A673 (cell line): ENCODE results near the gene CRYBG3. TPM values are rescaled to one million over a fixed set of nuclear protein-coding genes. Genes with fewer than 3 reads are reported as not detected.

Source experiments
- BruUV-seq: library from RNA; stranded (reverse); fragments of 400-500 nt; replicated peaks from 2 replicates; lab custom pipeline; 2021; lab: Mats Ljungman, UMichigan
- CTCF ChIA-PET: fragments of 300-600 bp; sonication (Branson Sonifier 250); formaldehyde crosslinking; loops from one replicate; lab custom pipeline; 2022; ENCODE audit warnings: antibody characterized with exemption; lab: Charles Lee
- POLR2A ChIA-PET: fragments of 300-600 bp; sonication (Branson Sonifier 250); formaldehyde crosslinking; loops from one replicate; lab custom pipeline; 2022; ENCODE audit warnings: antibody characterized with exemption; ENCODE audit not compliant: low non-redundant PET; lab: Charles Lee
- DNase-seq: peaks from one replicate; pipeline ENCODE4 v3.0.0-alpha.2; 2015; ENCODE audit warnings: low spot score
- H3K27ac ChIP-seq: fragments of 200-600 bp; sonication (generic); 2 replicates; pipeline ENCODE4 v1.5.1; 2016; ENCODE audit warnings: mixed run types, low read depth, mild to moderate bottlenecking, mixed read lengths, antibody characterized with exemption, low read length; ENCODE audit not compliant: poor library complexity, severe bottlenecking
- H3K27me3 ChIP-seq: fragments of 200-600 bp; sonication (generic); replicated peaks from 2 replicates; pipeline ENCODE4 v1.6.1; 2017; ENCODE audit warnings: mixed run types, low read depth, mild to moderate bottlenecking, mixed read lengths, antibody characterized with exemption, low read length; ENCODE audit not compliant: insufficient read depth, poor library complexity
- H3K36me3 ChIP-seq: fragments of 200-600 bp; sonication (generic); 2 replicates; pipeline ENCODE4 v1.6.1; 2016; ENCODE audit warnings: mixed run types, mild to moderate bottlenecking, mixed read lengths, antibody characterized with exemption, low read length; ENCODE audit not compliant: insufficient read depth, poor library complexity, severe bottlenecking
- H3K4me1 ChIP-seq: fragments of 200-600 bp; sonication (generic); 2 replicates; pipeline ENCODE4 v1.6.1; 2017; ENCODE audit warnings: mixed run types, mild to moderate bottlenecking, mixed read lengths, antibody characterized with exemption, low read length; ENCODE audit not compliant: insufficient read depth, poor library complexity, severe bottlenecking
- H3K4me3 ChIP-seq: fragments of 200-600 bp; sonication (generic); 2 replicates; pipeline ENCODE4 v1.5.1; 2016; ENCODE audit warnings: low read depth, mixed run types, mild to moderate bottlenecking, mixed read lengths, low read length; ENCODE audit not compliant: poor library complexity, severe bottlenecking
- H3K9me3 ChIP-seq: fragments of 200-600 bp; sonication (generic); 2 replicates; pipeline ENCODE4 v1.6.1; 2016; ENCODE audit warnings: mixed run types, low read depth, mild to moderate bottlenecking, mixed read lengths, antibody characterized with exemption, low read length; ENCODE audit not compliant: poor library complexity, severe bottlenecking
- EZH2 ChIP-seq: fragments of 200-600 bp; sonication (generic); IDR thresholded peaks from 2 replicates; pipeline ENCODE4 v1.6.1; 2017; ENCODE audit warnings: borderline replicate concordance, low read depth, mild to moderate bottlenecking, mixed read lengths, antibody characterized with exemption, low read length; ENCODE audit not compliant: poor library complexity, severe bottlenecking
- intact Hi-C: fragments of 100-400 bp; cut with micrococcal nuclease; formaldehyde crosslinking; loops from one replicate; pipeline ENCODE4 v1.10.0; 2022; ENCODE audit not compliant: unreplicated experiment
- total RNA-seq: library from RNA; stranded (reverse); gene quantifications from 2 replicates; pipeline ENCODE4 v1.2.3, GENCODE V29; 2021
- TF ChIP-seq, protein P1 (sequence below): fragments of 300-800, 200-600 bp; sonication (generic); conservative IDR thresholded peaks from 2 replicates; pipeline ENCODE4 v1.5.1; 2017; ENCODE audit warnings: low read depth, mild to moderate bottlenecking, antibody characterized with exemption, low read length, moderate library complexity, mixed read lengths

Gene CRYBG3
- total RNA-seq, 1 experiment from 2014 or later: 8.6 TPM

DNA sequence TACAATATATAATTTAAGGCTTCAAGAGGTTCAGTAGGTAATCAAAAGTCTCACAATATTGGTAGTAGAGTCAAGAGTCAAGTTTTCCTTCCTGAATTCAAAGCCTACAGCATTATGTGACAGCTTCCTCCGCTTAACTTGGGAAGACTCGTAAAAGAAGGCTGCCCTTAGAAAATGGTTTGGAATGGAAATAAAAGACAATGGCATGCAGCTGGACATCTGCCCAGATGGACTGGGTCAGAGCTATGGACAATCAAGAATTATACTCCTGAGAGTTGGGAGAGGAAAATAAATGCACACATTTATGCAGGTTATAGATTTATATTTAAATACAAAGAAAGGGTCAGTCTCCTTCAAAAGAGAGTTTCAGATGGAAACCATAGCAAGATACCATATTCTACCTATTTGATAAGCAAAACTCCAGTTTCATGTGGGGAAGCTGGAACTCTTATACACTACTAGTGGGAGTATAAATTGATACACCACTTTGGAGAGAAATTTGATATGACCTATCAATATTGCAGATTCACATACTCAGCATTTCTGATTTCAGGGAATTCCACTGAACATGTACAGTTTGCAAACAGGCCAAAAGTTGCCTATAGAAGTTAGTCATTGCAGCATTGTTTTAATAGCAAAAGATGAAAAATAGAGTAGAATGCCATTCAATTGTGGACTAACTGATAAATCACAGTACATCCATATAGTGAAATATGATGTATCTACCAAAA is 6.1 kb downstream of the CRYBG3 start:
- ChIA-PET POLR2A (no interaction called here), CTCF (no interaction called here)
- Histone ChIP-seq H3K27ac (no peak overlapping the region), H3K9me3 (no peaks in the 10 kb centered on the region), H3K27me3 (peaks cover 4% of the 10 kb centered on the region), H3K36me3 (no peaks in the 10 kb centered on the region), H3K4me3 (no peak overlapping the region), H3K4me1 (peaks cover 7% of the 10 kb centered on the region)
- intact Hi-C loops: no loop called here
- no peak for DNase-seq
- TF ChIP-seq, protein P1, sequence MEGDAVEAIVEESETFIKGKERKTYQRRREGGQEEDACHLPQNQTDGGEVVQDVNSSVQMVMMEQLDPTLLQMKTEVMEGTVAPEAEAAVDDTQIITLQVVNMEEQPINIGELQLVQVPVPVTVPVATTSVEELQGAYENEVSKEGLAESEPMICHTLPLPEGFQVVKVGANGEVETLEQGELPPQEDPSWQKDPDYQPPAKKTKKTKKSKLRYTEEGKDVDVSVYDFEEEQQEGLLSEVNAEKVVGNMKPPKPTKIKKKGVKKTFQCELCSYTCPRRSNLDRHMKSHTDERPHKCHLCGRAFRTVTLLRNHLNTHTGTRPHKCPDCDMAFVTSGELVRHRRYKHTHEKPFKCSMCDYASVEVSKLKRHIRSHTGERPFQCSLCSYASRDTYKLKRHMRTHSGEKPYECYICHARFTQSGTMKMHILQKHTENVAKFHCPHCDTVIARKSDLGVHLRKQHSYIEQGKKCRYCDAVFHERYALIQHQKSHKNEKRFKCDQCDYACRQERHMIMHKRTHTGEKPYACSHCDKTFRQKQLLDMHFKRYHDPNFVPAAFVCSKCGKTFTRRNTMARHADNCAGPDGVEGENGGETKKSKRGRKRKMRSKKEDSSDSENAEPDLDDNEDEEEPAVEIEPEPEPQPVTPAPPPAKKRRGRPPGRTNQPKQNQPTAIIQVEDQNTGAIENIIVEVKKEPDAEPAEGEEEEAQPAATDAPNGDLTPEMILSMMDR: no peak
- no peak for TF ChIP-seq EZH2
- BruUV-seq: no TSS peak

DNA sequence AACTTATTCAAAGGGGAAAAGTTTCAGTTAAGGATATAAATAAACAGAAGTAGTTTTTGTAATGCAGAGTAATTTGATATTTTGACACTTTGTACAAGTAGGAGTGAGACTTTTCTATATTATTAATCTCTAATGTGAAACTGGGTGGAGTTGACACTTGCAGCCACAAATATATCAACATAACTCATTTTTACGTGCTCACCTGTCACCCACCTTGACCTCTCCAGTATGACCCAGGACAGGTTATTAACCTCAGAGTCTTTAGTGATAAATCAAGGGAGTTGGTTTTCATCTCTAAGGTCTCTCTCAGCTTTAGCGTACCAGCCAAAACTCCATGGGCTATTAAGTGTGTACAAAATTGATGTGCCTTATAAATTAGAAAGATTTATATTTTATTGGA is 7.4 kb downstream of the CRYBG3 start:
- Histone ChIP-seq H3K36me3 (no peaks in the 10 kb centered on the region), H3K9me3 (no peaks in the 10 kb centered on the region), H3K4me1 (no peaks in the 10 kb centered on the region), H3K27ac (no peak overlapping the region), H3K4me3 (no peak overlapping the region), H3K27me3 (no peaks in the 10 kb centered on the region)
- DNase-seq: no peak
- BruUV-seq: no TSS peak
- CTCF ChIA-PET: no interaction called here
- TF ChIP-seq, protein P1: no peak
- no peak for TF ChIP-seq EZH2
- POLR2A ChIA-PET: no interaction called here
- intact Hi-C loops: no loop called here

DNA sequence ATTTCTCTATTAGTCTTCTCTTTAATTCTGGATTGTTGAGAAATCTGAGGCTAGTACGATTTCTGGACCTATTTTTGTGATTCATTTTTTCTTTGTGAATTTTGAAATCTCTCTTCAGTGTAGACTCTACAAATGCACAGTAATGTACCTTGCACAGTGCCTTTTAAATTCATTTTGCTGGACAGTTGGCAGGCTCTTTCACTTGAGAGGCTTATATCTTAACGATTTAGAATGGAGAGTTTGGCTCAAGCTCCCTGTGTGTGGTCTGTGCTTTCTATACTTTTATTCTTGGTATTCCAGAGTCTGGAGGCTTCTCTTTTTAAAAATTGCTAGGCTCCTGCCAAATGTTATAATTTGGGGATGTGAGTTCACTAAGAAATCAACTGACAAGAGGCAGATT is 8.8 kb downstream of the CRYBG3 start:
- Histone ChIP-seq H3K4me1 (no peaks in the 10 kb centered on the region), H3K36me3 (no peaks in the 10 kb centered on the region), H3K27me3 (no peaks in the 10 kb centered on the region), H3K9me3 (no peaks in the 10 kb centered on the region), H3K4me3 (no peak overlapping the region), H3K27ac (no peak overlapping the region)
- no TSS peak for BruUV-seq
- intact Hi-C loops: no loop called here
- TF ChIP-seq, protein P1: no peak
- no peak for TF ChIP-seq EZH2
- CTCF ChIA-PET: no interaction called here
- DNase-seq: no peak
- POLR2A ChIA-PET: no interaction called here
